HG02970 (cell line): ENCODE data around the gene ASB7.

ENCODE experiments used
- ATAC-seq: cut with Tn5 transposase; IDR thresholded peaks from one replicate; pipeline ENCODE4 v1.9.1; 2021; ENCODE audit warnings: mild to moderate bottlenecking, moderate library complexity, moderate number of reproducible peaks; ENCODE audit not compliant: unreplicated experiment, low FRiP score

ASB7 gene

GRCh38 chr15:100681335-100681746 is 79.0 kb downstream of the ASB7 start:
- no peak for ATAC-seq

GRCh38 chr15:100682468-100682867 is 80.1 kb downstream of the ASB7 start:
- no peak for ATAC-seq

DNA sequence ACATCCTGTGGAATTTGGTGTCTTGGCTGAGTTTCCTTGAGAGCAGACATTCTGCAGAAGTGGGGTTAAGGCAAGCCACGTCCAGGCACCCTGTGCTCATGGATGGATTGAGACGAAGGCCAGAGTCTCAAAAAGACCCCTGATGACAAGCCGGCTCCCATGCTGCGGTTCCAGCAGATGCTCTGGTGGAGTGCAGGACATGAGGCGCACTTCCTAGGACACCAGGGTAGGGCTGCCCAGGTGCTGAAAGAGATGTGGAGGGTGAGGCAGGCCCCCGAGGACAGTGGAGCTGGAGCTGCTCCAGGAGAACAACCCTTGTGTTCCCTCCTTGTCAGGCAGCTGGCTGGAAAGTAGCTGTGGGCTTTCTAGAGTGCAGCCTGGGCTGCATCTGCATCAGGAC is 81.0 kb downstream of the ASB7 start:
- ATAC-seq, result no peak

- no peak for ATAC-seq
Observed at GRCh38 chr15:100684591-100684990, 82.2 kb downstream of the ASB7 start.

DNA sequence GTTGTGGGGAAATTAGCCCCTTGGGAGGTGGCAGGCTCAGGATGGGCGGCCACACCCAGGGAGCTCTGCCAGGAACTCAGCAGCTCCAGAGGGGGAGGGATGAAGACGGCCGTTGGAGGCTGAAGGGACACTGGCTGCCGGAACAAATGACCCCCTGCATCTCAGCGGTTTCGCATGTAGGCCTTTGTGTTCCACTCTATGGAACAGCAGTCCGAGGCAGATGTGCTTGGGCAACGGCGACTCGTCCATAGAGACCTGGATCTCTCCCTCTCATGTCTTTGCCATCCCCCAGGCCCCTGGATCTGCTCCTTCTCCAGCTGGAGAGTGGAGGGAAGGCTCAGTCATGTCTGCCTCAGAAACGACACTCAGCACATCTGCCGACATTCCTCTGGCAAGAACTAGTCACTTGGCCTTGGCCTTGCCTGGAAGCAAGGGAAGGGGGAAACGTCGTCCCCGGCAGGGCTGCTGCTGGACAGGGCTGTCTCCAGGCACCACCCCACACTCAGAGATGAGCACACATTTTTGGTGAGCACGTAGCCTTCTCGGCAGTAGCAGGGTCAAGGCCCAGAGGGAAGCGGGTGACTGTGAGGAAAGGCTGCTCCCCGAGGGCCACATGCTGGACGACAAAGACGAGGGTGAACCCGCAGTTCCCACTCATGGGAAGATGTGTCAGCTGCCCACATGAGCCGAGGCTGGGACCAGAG is 83.8 kb downstream of the ASB7 start:
- no peak for ATAC-seq

DNA sequence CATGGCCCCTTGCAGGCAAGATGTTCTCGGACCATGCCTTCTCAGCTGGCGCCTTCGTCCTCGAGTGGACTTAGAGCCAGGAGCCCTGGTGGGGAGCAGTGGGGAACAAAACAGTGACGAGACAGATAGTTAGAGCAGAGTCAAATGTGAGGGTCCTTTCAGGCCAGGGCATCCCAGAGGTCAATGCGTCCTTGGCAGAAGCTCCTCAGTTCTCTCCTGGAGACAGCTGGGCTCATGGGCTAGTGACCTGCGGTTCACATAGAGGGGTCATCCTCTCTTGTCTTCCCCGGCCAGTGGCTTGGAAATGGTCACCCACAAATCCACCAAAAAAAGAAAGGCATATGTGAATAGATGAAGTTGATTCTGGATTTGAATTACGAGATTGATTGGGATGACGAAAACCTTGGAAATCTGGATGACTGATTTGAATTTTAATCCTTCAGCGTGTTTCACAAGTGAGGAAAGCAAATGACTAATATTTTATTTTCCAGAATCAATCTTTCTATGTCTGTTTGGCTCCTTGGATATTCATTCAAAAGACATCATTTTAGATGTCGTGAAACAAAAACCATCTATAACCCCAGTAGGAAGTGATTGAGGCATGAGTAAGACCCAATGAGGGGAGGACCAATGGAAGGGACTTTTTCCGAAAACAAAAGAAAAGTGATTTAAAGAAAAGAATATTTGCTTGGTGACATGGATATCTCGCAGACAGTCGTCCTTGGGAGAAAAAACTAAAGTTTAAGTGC is 84.5 kb downstream of the ASB7 start:
- no peak for ATAC-seq

- ATAC-seq, result no peak
Observed at GRCh38 chr15:100687582-100688141, 85.3 kb downstream of the ASB7 start.

- ATAC-seq, result no peak
Observed at GRCh38 chr15:100688549-100689120, 86.2 kb downstream of the ASB7 start.

- ATAC-seq, result no peak
Observed at GRCh38 chr15:100689131-100689899, 86.9 kb downstream of the ASB7 start.

- no peak for ATAC-seq
Observed at GRCh38 chr15:100690032-100690794, 87.8 kb downstream of the ASB7 start.

GRCh38 chr15:100690795-100691158 is 88.4 kb downstream of the ASB7 start:
- no peak for ATAC-seq

DNA sequence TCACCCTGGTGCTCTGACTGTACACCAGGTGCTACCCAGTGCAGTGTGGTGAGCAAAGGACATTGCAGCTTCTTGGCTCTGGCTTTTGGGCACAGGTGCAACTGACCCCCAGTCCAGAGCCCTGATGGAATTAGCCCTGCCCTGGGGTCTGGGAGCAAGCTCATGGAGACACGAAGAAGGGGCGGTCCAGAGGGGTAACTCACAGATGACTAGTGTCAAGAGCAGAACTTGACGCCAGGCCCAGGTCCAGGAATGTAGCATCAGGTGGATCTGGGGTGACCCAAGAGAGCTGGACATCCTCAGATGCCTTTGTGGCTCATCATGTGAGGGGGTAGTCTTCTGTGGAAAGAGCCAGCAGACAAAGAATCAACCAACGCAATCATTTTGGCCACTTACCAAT is 88.9 kb downstream of the ASB7 start:
- ATAC-seq, result no peak

DNA sequence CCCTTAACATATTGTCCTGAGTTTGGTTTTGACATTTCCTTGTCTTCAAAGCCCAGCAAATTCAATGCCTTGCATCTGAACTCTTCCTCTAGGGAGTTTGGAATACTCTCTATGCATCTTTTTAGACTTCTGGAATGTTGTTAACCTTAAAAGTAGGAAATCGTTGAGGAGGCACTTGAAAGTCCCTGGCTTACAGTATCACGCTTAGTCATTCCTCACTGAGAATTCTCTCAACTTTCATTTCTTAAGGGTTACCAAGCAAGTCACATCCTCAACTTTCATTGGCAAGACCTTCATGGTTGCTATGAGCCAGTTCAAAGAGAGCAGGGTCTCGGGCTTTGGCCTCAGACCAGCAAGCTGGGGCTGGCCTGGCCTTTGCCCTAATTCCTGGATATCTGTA is 89.9 kb downstream of the ASB7 start:
- ATAC-seq, result no peak

GRCh38 chr15:100692671-100693070 is 90.3 kb downstream of the ASB7 start:
- ATAC-seq, result no peak

GRCh38 chr15:100693451-100693850 is 91.1 kb downstream of the ASB7 start:
- ATAC-seq, result no peak

DNA sequence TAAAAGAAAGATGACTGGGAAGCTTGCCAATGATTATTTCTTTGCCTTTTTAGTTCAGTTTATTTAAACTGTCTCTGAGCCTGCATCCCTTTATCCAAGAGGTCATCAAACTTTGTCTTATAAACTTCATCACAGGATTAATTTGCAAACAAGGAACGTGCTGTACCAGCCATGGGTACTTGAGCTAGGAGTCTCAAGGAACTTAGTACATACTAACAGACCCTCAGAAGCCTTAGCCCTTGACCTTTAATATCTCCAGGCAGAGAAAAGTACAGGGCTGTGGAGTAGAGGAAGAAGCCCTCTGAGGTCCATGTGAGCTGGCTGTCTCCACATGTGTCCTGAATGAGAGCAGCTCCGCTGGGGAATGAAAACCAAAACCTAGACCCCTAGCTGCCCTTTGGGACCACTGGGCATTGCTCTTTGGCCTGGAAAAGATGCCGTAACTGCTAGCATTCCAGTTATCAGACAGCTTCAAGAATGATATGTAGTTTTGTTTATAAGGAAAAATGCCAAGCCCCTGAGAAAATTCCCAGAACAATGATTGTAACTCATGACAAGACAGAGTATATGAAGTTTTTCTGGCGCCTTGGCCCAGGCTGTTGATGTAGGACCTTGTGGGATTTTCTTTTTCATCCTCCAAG is 92.1 kb downstream of the ASB7 start:
- ATAC-seq, result no peak

DNA sequence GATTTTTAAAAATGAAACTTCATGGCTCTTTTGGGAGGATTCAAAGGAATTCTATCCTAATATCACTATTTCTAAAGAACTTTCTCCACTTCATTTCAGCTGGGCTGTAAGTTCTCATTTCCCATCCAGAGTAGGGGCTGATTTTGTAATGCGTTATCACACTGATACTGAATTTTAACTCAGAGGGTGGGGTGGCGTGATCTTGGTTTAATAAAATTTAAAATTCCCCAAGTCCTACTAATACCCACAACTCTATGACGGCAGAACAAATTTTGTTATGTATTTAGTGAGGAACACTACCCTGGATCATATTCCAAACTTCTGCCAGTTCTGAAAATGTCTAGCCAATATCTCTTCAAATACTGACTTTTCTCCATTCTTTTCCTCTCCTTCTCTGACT is 92.7 kb downstream of the ASB7 start:
- ATAC-seq, result no peak

DNA sequence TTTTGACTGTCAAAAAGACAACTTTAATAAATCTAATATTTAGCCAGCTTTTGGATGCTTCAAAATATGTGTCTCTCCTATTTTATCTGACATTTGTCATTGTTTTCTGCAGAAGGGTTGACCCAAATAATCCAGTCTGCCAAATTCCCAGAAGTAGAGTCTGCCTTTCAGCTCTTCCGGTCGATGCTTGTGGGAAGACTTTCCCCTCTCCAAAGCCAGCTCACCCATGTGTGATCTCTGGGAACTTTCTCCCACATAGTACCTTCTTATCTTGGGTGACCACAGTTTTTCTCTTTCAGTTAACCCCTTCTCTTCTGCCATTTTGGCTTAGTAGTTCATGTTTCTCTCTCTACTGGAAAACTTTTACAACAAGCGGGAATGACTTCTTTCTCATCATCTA is 94.1 kb downstream of the ASB7 start:
- no peak for ATAC-seq
